CD14-positive monocyte (primary cell): ENCODE data around the gene HBG2. TPM values are rescaled to one million over a fixed set of nuclear protein-coding genes. Genes with fewer than 3 reads are reported as not detected.

ENCODE experiments used
- DNase-seq, 3 donors: peaks; one replicate each; pipeline ENCODE4 v3.0.0-alpha.2; 2011 to 2022
- H2AFZ ChIP-seq: 2 replicates; pipeline ENCODE4 v1.6.0; 2012; ENCODE audit warnings: mild to moderate bottlenecking, low read depth, low read length, inconsistent platforms; ENCODE audit not compliant: insufficient read depth, poor library complexity, severe bottlenecking
- H3K27ac ChIP-seq, 2 donors: 1 replicate in 1 of 2; 2 replicates in 1 of 2; pipeline ENCODE4 v1.5.1; 2012 to 2013; ENCODE audit warnings: low read length in 2 of 2, control low read depth in 1 of 2, inconsistent platforms in 1 of 2, low read depth in 1 of 2, mild to moderate bottlenecking in 1 of 2
- H3K27me3 ChIP-seq, 2 donors: one replicate each; pipeline versions ENCODE4 v1.6.0 to v1.6.1; 2011 to 2013; ENCODE audit warnings: low read length in 2 of 2; ENCODE audit not compliant: control insufficient read depth in 2 of 2, insufficient read depth in 2 of 2
- H3K36me3 ChIP-seq, 2 donors: replicated peaks in 1 of 2; 1 replicate in 1 of 2; 2 replicates in 1 of 2; pipeline versions ENCODE4 v1.5.1 to v1.6.1; 2012 to 2013; ENCODE audit warnings: low read length in 2 of 2, control low read depth in 1 of 2, inconsistent platforms in 1 of 2, mild to moderate bottlenecking in 1 of 2; ENCODE audit not compliant: insufficient read depth in 2 of 2, control insufficient read depth in 1 of 2
- H3K4me1 ChIP-seq, 2 donors: 1 replicate in 1 of 2; 2 replicates in 1 of 2; pipeline versions ENCODE4 v1.5.1 to v1.6.1; 2012 to 2013; ENCODE audit warnings: low read length in 2 of 2, control low read depth in 1 of 2, inconsistent platforms in 1 of 2, mild to moderate bottlenecking in 1 of 2, moderate library complexity in 1 of 2; ENCODE audit not compliant: insufficient read depth in 2 of 2, control insufficient read depth in 1 of 2
- H3K4me2 ChIP-seq: replicated peaks from 2 replicates; pipeline ENCODE3; 2012; ENCODE audit warnings: low read length, moderate library complexity, mild to moderate bottlenecking; ENCODE audit not compliant: poor library complexity, severe bottlenecking; ENCODE audit errors: extremely low read depth
- H3K4me3 ChIP-seq, 3 experiments: fragments of 200-600 bp in 1 of 3; sonication (generic) in 1 of 3; replicated peaks in 1 of 3; 1 replicate in 2 of 3; 2 replicates in 1 of 3; pipeline ENCODE4 v1.5.1; 2011 to 2013; ENCODE audit warnings: low read length in 3 of 3, mild to moderate bottlenecking in 3 of 3, control low read depth in 2 of 3, low read depth in 2 of 3, inconsistent platforms in 1 of 3, moderate library complexity in 1 of 3
- H3K79me2 ChIP-seq: 2 replicates; pipeline ENCODE4 v1.6.0; 2012; ENCODE audit warnings: mild to moderate bottlenecking, control low read depth, inconsistent platforms, low read length, moderate library complexity; ENCODE audit not compliant: insufficient read depth
- H3K9ac ChIP-seq: 2 replicates; pipeline ENCODE4 v1.6.0; 2017; ENCODE audit warnings: low read length, mild to moderate bottlenecking; ENCODE audit not compliant: insufficient read depth, poor library complexity, severe bottlenecking
- H3K9me3 ChIP-seq, 2 donors: replicated peaks in 1 of 2; 1 replicate in 1 of 2; 2 replicates in 1 of 2; pipeline versions ENCODE4 v1.5.1 to v1.6.1; 2012 to 2013; ENCODE audit warnings: low read length in 2 of 2, control low read depth in 1 of 2; ENCODE audit not compliant: control insufficient read depth in 1 of 2, insufficient read depth in 1 of 2
- H4K20me1 ChIP-seq: 2 replicates; pipeline ENCODE4 v1.6.0; 2012; ENCODE audit warnings: mild to moderate bottlenecking, low read length, control low read depth, moderate library complexity; ENCODE audit not compliant: insufficient read depth
- H3K27ac Mint-ChIP-seq, 7 donors: one replicate each; pipeline ENCODE4 v1.8.0; 2020; ENCODE audit warnings: mild to moderate bottlenecking in 7 of 7, mixed read lengths in 7 of 7, moderate library complexity in 6 of 7, inconsistent platforms in 2 of 7
- H3K27me3 Mint-ChIP-seq, 3 donors: one replicate each; pipeline ENCODE4 v1.8.0; 2021 to 2022; ENCODE audit warnings: low read depth in 3 of 3, mild to moderate bottlenecking in 3 of 3, mixed read lengths in 3 of 3, moderate library complexity in 3 of 3, inconsistent platforms in 1 of 3
- H3K36me3 Mint-ChIP-seq, 2 donors: one replicate each; pipeline ENCODE4 v1.8.0; 2020; ENCODE audit warnings: mixed read lengths in 2 of 2, inconsistent platforms in 1 of 2, mild to moderate bottlenecking in 1 of 2
- H3K4me1 Mint-ChIP-seq: one replicate; pipeline ENCODE4 v1.8.0; 2020; ENCODE audit warnings: mild to moderate bottlenecking, mixed read lengths
- H3K4me3 Mint-ChIP-seq, 2 donors: one replicate each; pipeline ENCODE4 v1.8.0; 2020; ENCODE audit warnings: mild to moderate bottlenecking in 2 of 2, mixed read lengths in 2 of 2, moderate library complexity in 1 of 2
- H3K9me3 Mint-ChIP-seq, 7 donors: one replicate each; pipeline ENCODE4 v1.8.0; 2020 to 2022; ENCODE audit warnings: mixed read lengths in 7 of 7, mild to moderate bottlenecking in 6 of 7, moderate library complexity in 6 of 7, inconsistent platforms in 2 of 7
- CTCF ChIP-seq: fragments of 200-600 bp; IDR thresholded peaks from one replicate; pipeline ENCODE4 v1.8.0; 2022; ENCODE audit warnings: antibody characterized with exemption, mild to moderate bottlenecking
- WGBS: methylation state at CpG from one replicate; pipeline ENCODE4 v1.1.5; 2013; ENCODE audit warnings: missing lambda C conversion rate; ENCODE audit not compliant: insufficient coverage; 5-methylcytosine and 5-hydroxymethylcytosine counted together
- intact Hi-C, 2 donors: fragments of 100-400 bp; cut with micrococcal nuclease; formaldehyde crosslinking; loops; one replicate each; pipeline versions ENCODE4 v1.15.0 to v1.15.1; 2023
- polyA plus RNA-seq, 3 donors: library from polyadenylated mRNA; depleted of rRNA in 1 of 3; unstranded in 2 of 3; stranded (reverse) in 1 of 3; fragments of 300-500 nt in 2 of 3; fragments of >200 nt in 1 of 3; fragmentation: Illumina TruSeq in 2 of 3; gene quantifications; 1 replicate in 2 of 3; 2 replicates in 1 of 3; pipeline ENCODE4 v1.2.3, GENCODE V29; 2012 to 2021

The HBG2 gene
- polyA plus RNA-seq, 3 donors, result 5.1 TPM; not detected in 2

DNA sequence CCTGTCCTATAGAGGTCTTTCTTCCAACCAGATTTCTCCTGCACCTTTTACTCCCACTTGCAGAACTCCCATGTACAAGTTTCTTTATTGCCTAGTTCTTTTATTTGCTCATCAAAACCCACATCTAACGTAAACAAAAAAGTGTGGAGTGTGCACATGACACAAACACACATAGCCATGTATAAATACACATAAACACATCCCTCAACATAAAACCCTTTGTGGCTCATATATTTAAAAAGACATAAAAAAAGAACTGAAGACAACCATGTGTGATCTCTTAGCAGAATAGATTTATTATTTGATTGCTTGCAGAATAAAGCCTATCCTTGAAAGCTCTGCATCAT, 1.7 kb downstream of the HBG2 start:
- no peak overlapping the region for H3K4me3 Mint-ChIP-seq
- Histone ChIP-seq H3K27ac (no peak overlapping the region), H3K9me3 (peaks cover 0 to 1% of the 10 kb centered on the region in 2 donors), H4K20me1 (no peaks in the 10 kb centered on the region), H3K9ac (no peak overlapping the region), H3K4me3 (no peak overlapping the region), H3K27me3 (no peaks in the 10 kb centered on the region), H3K79me2 (no peaks in the 10 kb centered on the region), H2AFZ (no peak overlapping the region), H3K36me3 (no peaks in the 10 kb centered on the region), H3K4me1 (no peaks in the 10 kb centered on the region), H3K4me2 (no peak overlapping the region)
- H3K27ac Mint-ChIP-seq, result no peak overlapping the region
- DNase-seq, result no peak
- peaks cover 0 to 2% (median 0%) of the 10 kb centered on the region in 7 donors for H3K9me3 Mint-ChIP-seq
- no peaks in the 10 kb centered on the region for H3K36me3 Mint-ChIP-seq
- no peaks in the 10 kb centered on the region for H3K4me1 Mint-ChIP-seq
- 80% methylated on average over 1 of the region's 1 CpG for WGBS
- intact Hi-C loops, result no loop called here
- peaks cover 0 to under 1% (median 0%) of the 10 kb centered on the region in 3 donors for H3K27me3 Mint-ChIP-seq
- TF ChIP-seq CTCF, result no peak

DNA sequence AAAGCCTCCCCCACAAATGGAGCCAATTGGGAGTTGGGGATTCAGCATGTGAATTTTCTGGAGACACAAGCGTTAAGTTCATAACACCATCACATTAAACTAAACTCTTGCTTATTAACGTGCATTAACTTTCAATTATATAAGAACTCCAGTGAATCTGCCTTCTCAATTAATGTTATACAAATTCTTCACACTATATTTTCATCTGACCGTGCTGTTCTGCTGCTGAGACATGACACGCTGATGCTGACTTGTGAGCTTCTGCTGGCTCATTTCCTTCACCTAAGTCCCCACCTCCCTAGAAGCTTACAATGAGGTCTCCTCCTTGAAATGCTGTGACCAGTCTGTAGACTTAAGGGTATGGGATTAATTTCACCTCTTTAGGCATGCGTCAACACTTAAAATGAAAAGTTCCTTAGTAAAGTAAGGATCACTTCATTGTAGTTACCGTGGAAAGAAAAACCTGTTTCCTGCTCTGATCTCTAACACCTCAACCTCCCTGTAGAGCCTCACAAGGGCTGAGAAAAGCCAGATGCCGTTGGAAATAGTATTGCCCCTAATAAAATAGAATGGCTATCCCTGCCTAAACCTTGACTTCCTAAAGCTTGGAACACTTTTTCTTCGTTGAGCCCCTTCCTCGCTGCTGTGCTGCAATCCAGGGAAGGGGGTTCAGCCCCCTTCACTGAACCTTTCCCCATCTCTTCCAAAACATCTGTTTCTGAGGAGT, 2.2 kb downstream of the HBG2 start:
- no peak for TF ChIP-seq CTCF
- H4K20me1 ChIP-seq, result no peaks in the 10 kb centered on the region
- H3K4me2 ChIP-seq, result no peak overlapping the region
- H3K79me2 ChIP-seq, result no peaks in the 10 kb centered on the region
- intact Hi-C loops, result no loop called here
- H3K4me3 Mint-ChIP-seq, result no peak overlapping the region
- no peaks in the 10 kb centered on the region for H3K9me3 Mint-ChIP-seq
- no peaks in the 10 kb centered on the region for H3K27me3 ChIP-seq
- peaks cover 0 to 2% (median 0%) of the 10 kb centered on the region in 3 donors for H3K27me3 Mint-ChIP-seq
- H3K9ac ChIP-seq, result no peak overlapping the region
- no peak overlapping the region for H3K27ac ChIP-seq
- no peak overlapping the region for H2AFZ ChIP-seq
- H3K27ac Mint-ChIP-seq, result no peak overlapping the region
- H3K36me3 Mint-ChIP-seq, result no peaks in the 10 kb centered on the region
- H3K4me1 Mint-ChIP-seq, result no peaks in the 10 kb centered on the region
- WGBS, result 75% methylated on average over 5 of the region's 9 CpGs
- no peaks in the 10 kb centered on the region for H3K4me1 ChIP-seq
- no peak overlapping the region for H3K4me3 ChIP-seq
- no peak for DNase-seq
- no peaks in the 10 kb centered on the region for H3K9me3 ChIP-seq
- no peaks in the 10 kb centered on the region for H3K36me3 ChIP-seq
